Activated naive CD4-positive, alpha-beta T cell treated with Interleukin-2 at 50 U/mL for 16 hours (primary cell): ENCODE results near the gene PRKCZ.

Experiments used
- DNase-seq: peaks from one replicate; pipeline ENCODE4 v3.0.0-alpha.2; 2020

PRKCZ gene

GRCh38 chr1:2124446-2125198, 74.4 kb downstream of the PRKCZ start:
- DNase-seq: no peak

DNA sequence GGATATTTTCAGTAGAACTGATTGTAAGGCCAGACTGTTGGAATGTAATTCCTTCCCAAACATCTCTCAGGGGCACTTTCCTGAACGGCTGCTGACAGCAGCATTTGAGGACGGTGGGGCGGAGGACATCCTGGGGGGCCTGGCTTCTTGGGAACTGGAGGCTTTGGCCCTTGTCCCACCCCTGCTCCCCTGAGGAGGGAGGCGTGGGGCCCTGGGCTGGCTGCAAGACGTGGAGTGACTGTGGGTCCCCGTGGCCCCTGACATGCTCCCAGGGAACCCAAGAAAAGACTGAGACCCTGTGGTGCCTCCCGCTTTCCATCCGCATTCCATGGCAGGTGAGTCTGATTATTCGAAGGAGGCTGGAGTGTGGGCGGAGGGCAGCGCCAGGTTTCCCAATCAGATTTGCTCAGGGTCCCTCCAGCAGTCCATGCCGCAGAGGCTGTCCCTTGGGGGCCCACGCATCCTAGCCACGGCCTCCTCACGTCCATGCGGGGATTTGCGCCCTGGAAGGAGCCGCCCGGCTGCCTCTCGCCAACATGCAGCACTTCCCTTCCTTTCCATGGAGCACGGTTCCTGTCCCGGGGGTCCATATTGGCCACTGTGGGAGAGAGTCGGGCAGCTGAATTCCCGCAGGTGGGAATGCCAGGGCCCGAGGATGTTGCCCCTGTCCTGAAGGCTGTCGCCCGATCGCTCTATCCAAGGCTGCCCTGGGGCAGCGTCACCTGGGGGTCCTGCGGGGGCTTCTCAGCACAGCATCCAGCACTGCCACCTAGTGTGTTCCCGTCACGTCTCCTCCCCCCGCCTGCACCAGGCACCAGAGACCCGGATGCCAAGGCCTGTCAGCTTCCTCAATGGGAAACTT, 75.4 kb downstream of the PRKCZ start:
- no peak for DNase-seq

- no peak for DNase-seq
These were observed 76.3 kb downstream of the PRKCZ start for GRCh38 chr1:2126331-2127186.

GRCh38 chr1:2127187-2128145, 77.3 kb downstream of the PRKCZ start:
- no peak for DNase-seq

- no peak for DNase-seq
These were observed 78.1 kb downstream of the PRKCZ start for GRCh38 chr1:2128189-2128901.

GRCh38 chr1:2129256-2129943, 79.2 kb downstream of the PRKCZ start:
- no peak for DNase-seq

- DNase-seq: no peak
These were observed 79.9 kb downstream of the PRKCZ start for GRCh38 chr1:2130156-2130555.

DNA sequence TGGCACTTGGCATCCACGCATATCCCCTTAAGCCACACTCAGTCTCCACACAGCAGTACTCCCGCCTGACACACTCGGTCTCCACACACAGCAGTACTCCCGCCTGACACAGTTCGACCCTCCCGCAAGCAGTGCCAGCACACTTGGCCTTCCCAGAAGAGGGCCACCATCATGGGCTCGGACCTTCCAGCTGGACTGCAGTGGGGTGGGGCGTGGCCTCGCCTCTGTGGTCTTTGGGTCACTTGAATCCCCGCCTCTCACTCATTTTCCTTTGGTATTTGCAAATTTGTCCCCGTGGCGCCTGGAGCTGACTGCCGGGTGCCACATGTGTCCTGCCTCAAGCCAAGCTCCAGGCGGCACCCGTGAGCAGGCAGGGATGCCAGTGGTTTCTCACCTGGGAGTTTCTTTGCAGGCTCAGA, 80.7 kb downstream of the PRKCZ start:
- DNase-seq: no peak

DNA sequence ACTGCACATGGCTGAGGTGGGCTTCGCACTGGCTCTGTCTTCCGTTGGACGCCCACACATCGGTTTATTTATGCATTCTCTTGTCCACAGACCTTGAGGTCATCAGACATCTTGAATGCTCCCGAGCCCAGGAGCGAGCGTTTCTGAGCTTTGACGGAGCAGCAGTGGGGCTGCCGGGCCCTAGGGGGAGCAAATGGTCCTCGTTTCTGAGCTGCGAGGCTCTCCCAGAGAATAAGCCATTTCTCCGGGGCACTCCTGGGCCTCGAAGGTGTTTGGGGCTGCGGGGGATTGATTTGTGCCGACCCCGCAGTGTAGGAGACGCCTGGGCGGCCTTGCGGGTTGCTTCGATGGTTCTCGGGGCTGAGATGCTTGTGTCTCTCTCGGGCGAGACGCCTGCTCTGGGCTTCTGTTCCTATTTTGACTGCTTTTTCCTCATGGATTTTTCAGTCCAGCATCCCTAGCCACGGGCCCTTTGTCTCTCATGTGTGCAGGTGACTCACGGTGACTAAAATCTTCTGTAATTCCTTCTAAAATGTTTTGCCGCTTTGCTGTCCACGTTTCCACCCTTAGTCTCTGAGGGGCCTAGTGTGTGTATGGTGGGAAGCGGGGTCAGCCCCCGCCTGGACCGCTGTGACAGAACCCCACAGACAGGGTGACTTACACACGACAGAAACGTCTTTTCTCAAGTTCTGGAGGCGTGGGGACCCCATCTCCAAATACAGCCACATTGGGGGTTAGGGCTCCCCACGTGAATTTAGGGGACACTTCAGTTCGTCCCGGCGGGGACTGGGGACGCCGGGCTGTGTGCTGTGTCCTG, 82.2 kb downstream of the PRKCZ start:
- no peak for DNase-seq

DNA sequence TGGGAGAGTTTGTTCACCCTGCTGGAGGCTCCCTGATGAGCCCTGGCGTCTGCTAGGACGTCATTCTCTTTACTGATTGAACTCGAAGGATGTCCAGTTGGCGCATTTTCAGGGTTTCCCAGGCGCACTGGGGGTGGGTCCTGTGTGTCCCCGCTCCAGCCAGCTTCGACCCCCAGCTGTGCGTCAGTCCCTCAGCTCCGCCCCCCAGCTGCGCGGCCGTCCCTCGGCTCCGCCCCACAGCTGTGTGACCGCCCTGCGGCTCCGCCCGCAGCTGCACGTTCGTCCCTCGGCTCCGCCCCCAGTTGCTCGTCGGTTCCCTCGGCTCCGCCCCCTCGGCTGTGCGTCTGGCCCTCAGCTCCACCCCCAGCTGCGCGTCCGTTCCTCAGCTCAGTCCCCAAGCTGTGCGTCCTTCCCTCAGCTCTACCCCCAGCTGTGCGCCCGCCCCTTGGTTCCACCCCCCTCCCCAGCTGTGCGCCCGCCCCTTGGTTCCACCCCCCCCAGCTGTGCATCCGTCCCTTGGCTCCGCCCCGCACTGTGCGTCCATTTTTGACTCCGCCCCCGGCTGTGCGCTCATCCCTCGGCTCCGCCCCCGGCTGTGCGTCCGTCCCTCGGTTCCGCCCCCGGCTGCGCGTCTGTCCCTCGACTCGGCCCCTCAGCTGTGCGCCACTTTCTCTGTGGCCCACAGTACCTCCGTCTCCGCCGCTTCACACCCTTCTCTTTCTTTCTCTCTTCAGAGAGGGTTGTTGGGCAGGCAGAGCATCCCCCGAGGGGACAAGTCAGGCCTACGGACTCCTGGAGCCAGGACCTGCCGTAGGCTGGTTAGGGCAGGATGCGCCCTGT, 83.0 kb downstream of the PRKCZ start:
- DNase-seq: peak; percentile 97

- no peak for DNase-seq
These were observed 83.6 kb downstream of the PRKCZ start for GRCh38 chr1:2133879-2134215.

DNA sequence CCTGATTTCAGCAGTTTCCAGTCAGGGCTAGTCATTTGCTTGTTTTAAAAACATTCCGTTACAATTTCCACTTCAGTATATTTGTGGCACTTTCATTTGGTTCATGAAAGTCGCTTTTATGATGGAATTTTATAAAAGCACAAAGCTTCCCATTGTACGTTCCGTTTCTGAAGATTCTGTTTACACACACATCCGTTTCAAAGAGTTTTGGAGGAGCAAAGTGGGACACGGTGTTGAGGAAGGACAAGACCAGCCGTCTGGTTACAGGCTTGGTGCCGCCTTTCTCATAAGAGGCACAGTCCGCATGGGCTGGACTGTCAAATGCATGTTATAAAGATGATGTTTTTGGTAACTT, 84.0 kb downstream of the PRKCZ start:
- DNase-seq: no peak

- DNase-seq: no peak
These were observed 84.6 kb downstream of the PRKCZ start for GRCh38 chr1:2134621-2135307.

- no peak for DNase-seq
These were observed 85.2 kb downstream of the PRKCZ start for GRCh38 chr1:2135441-2135841.

DNA sequence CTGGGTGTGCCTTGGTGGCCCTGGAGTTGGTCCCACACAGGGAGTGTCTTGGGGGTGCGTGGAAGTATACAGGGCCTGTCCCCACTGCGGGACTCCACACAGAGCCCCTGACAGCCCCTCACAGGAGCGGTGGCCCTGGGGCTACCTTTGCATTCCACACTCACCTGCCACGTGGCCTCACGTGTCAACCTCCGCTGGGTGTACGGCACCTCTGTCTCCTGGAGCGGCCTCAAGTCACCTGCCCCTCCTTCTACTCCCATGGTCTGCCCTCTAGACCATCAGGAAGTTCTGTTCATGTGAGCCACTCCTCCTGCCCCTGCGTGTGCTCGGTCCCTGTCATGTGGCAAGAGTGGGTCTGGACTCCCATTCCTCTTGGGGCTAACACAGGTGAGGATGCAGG, 85.7 kb downstream of the PRKCZ start:
- DNase-seq: no peak

DNA sequence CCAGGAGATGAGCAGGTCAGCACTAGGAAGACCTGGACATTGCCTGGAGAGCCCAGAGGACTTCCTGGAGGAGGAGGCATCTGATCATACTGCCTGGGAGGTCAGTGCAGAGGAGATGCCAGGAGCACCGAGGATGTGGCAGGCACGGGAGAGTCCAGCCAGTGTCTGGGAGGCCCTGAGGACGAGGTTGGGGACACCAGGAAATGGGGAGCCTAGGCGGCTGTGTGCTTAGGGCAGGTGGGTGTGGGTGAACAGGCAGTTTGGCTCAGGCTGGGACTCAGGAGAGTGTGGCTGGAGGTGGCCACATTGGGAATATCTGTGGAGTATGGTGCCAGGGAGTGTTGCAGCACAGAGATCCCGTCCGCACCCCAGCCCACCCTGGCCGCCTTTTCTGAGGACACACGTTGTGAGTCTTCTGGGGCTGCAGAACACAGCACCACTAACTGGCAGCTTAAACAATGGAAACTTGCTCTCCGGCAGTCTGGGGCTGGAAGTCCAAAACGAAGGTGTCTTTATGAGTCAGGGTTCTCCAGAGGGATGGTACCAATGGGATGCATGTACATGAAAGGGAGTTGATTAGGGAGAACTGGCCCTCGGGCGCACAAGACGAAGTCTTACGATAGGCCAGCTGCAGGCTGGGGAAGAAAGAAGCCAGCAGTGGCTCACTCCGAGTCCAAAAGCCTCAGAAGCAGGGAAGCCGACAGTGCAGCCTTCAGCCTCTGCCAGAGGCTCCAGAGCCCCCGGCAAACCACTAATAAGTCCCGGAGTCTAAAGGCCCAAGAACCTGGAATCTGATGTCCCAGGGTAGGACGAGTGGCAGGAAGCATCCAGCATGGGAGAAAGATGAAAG, 86.4 kb downstream of the PRKCZ start:
- no peak for DNase-seq
